OCI-LY7 (cell line): ENCODE measurements around the gene SDCBP2.

ENCODE experiments used
- CTCF ChIP-seq: fragments of 200-600 bp; sonication (generic); conservative IDR thresholded peaks from 2 replicates; pipeline ENCODE4 v1.5.1; 2014; ENCODE audit warnings: mild to moderate bottlenecking, antibody characterized with exemption, low read length, moderate library complexity, mixed read lengths
- EZH2phosphoT487 ChIP-seq: fragments of 200-600 bp; sonication (generic); IDR thresholded peaks from 2 replicates; pipeline ENCODE4 v1.6.1; 2018; ENCODE audit warnings: low read depth, borderline replicate concordance, mild to moderate bottlenecking, mixed run types, antibody characterized with exemption, low read length, moderate library complexity, mixed read lengths

GRCh38 chr20:1294497-1294896 lies 34.4 kb downstream of the SDCBP2 start:
- TF ChIP-seq CTCF (no peak), EZH2phosphoT487 (no peak)
